IPS-18c (cell line): Measurements from ENCODE around the gene PHACTR3.

Source experiments
- H3K4me3 ChIP-seq: 2 replicates; pipeline ENCODE4 v1.7.0; 2013; ENCODE audit warnings: low read depth, mild to moderate bottlenecking, low read length, moderate library complexity; ENCODE audit not compliant: insufficient read depth
- H3K9me3 ChIP-seq: one replicate; pipeline ENCODE4 v1.6.1; 2013; ENCODE audit warnings: mild to moderate bottlenecking, low read length, moderate library complexity; ENCODE audit not compliant: control insufficient read depth, insufficient read depth

PHACTR3 gene

GRCh38 chr20:59571151-59571550 is 33.2 kb upstream of the PHACTR3 start:
- H3K4me3 ChIP-seq, result no peak overlapping the region

GRCh38 chr20:59571551-59572314 is 32.6 kb upstream of the PHACTR3 start:
- Histone ChIP-seq H3K9me3 (no peaks in the 10 kb centered on the region), H3K4me3 (peak overlapping the region; percentile 38; the same call in 1 of the 2 replicates)

More at GRCh38 chr20:59571151-59571550, 33.2 kb upstream of the PHACTR3 start:
- H3K9me3 ChIP-seq, result no peaks in the 10 kb centered on the region

GRCh38 chr20:59572515-59572914 is 31.8 kb upstream of the PHACTR3 start:
- Histone ChIP-seq H3K9me3 (no peaks in the 10 kb centered on the region), H3K4me3 (no peak overlapping the region)

- Histone ChIP-seq H3K9me3 (no peaks in the 10 kb centered on the region), H3K4me3 (no peak overlapping the region)
These were observed 30.5 kb upstream of the PHACTR3 start for GRCh38 chr20:59573837-59574236.

GRCh38 chr20:59574308-59574707 is 30.0 kb upstream of the PHACTR3 start:
- Histone ChIP-seq H3K9me3 (no peaks in the 10 kb centered on the region), H3K4me3 (no peak overlapping the region)

- Histone ChIP-seq H3K4me3 (no peak overlapping the region), H3K9me3 (no peaks in the 10 kb centered on the region)
These were observed 29.1 kb upstream of the PHACTR3 start for GRCh38 chr20:59575216-59575615.

- Histone ChIP-seq H3K4me3 (no peak overlapping the region), H3K9me3 (no peaks in the 10 kb centered on the region)
These were observed 28.7 kb upstream of the PHACTR3 start for GRCh38 chr20:59575653-59576052.

GRCh38 chr20:59576216-59576953 is 28.0 kb upstream of the PHACTR3 start:
- Histone ChIP-seq H3K9me3 (no peaks in the 10 kb centered on the region), H3K4me3 (no peak overlapping the region)

GRCh38 chr20:59577037-59577808 is 27.1 kb upstream of the PHACTR3 start:
- Histone ChIP-seq H3K9me3 (no peaks in the 10 kb centered on the region), H3K4me3 (peak overlapping the region; percentile 36)

GRCh38 chr20:59577809-59578435 is 26.4 kb upstream of the PHACTR3 start:
- Histone ChIP-seq H3K9me3 (no peaks in the 10 kb centered on the region), H3K4me3 (peak overlapping the region; percentile 34)

- H3K9me3 ChIP-seq, result no peaks in the 10 kb centered on the region
- H3K4me3 ChIP-seq, result no peak overlapping the region
These were observed 25.6 kb upstream of the PHACTR3 start for GRCh38 chr20:59578436-59579403.

GRCh38 chr20:59579404-59580145 is 24.8 kb upstream of the PHACTR3 start:
- H3K9me3 ChIP-seq, result no peaks in the 10 kb centered on the region
- H3K4me3 ChIP-seq, result no peak overlapping the region

- Histone ChIP-seq H3K4me3 (no peak overlapping the region), H3K9me3 (no peaks in the 10 kb centered on the region)
These were observed 24.0 kb upstream of the PHACTR3 start for GRCh38 chr20:59580146-59580946.

- no peak overlapping the region for H3K4me3 ChIP-seq
These were observed 23.3 kb upstream of the PHACTR3 start for GRCh38 chr20:59580991-59581401.

More at GRCh38 chr20:59580991-59581401, 23.3 kb upstream of the PHACTR3 start:
- no peaks in the 10 kb centered on the region for H3K9me3 ChIP-seq
